Calu3 (cell line): Measurements from ENCODE around the gene DLX4. TPM values are rescaled to one million over a fixed set of nuclear protein-coding genes. Genes with fewer than 3 reads are reported as not detected.

Experiments used
- BruUV-seq: library from RNA; stranded (reverse); fragments of 400-500 nt; replicated peaks from 2 replicates; lab custom pipeline; 2021; lab: Mats Ljungman, UMichigan
- CTCF ChIA-PET: fragments of 300-600 bp; sonication (Branson Sonifier 250); formaldehyde crosslinking; loops from one replicate; lab custom pipeline; 2022; ENCODE audit warnings: antibody characterized with exemption; lab: Charles Lee
- DNase-seq: peaks from one replicate; pipeline ENCODE4 v3.0.0; 2022
- H3K27ac Mint-ChIP-seq: one replicate; pipeline ENCODE4 v1.8.0; 2022; ENCODE audit warnings: mixed read lengths; ENCODE audit not compliant: unreplicated experiment
- H3K27me3 Mint-ChIP-seq: one replicate; pipeline ENCODE4 v1.8.0; 2022; ENCODE audit warnings: mixed read lengths; ENCODE audit not compliant: unreplicated experiment
- H3K36me3 Mint-ChIP-seq: one replicate; pipeline ENCODE4 v1.8.0; 2022; ENCODE audit warnings: mild to moderate bottlenecking, moderate library complexity, mixed read lengths; ENCODE audit not compliant: insufficient read depth, unreplicated experiment
- H3K4me1 Mint-ChIP-seq: one replicate; pipeline ENCODE4 v1.8.0; 2022; ENCODE audit warnings: mild to moderate bottlenecking, low read depth, mixed read lengths; ENCODE audit not compliant: unreplicated experiment
- H3K4me3 Mint-ChIP-seq: one replicate; pipeline ENCODE4 v1.8.0; 2022; ENCODE audit warnings: mild to moderate bottlenecking, low read depth, moderate library complexity, mixed read lengths; ENCODE audit not compliant: unreplicated experiment
- H3K9me3 Mint-ChIP-seq: one replicate; pipeline ENCODE4 v1.8.0; 2022; ENCODE audit warnings: low read depth, mixed read lengths; ENCODE audit not compliant: unreplicated experiment
- CTCF ChIP-seq: fragments of 200-600 bp; IDR thresholded peaks from one replicate; pipeline ENCODE4 v1.8.0; 2022; ENCODE audit warnings: antibody characterized with exemption; ENCODE audit not compliant: unreplicated experiment
- intact Hi-C: fragments of 100-400 bp; cut with micrococcal nuclease; formaldehyde crosslinking; loops from one replicate; pipeline ENCODE4 v1.10.0; 2022; ENCODE audit not compliant: unreplicated experiment
- total RNA-seq: library from RNA; stranded (reverse); gene quantifications from 2 replicates; pipeline ENCODE4 v1.2.3, GENCODE V29; 2022

Gene DLX4
- total RNA-seq, 1 experiment from 2014 or later = 2.5 TPM

DNA sequence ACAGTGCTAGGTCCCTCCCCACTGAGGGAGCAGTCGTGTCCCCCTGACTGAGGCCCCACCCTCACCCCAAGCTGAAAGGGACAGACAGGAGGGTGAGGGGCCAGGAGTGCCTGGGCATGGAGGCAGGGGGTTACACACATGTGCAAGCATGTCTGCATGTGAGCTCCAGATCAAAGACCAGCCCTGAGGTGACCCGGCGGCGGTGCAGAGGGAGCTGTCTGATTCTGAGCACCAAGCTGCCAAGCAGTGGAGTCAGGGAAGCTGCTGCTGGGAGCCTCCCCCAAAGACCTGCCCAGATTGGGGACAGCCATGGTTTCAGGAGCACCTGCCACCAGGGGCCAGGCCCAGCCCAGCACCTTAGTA lies 20.5 kb downstream of the DLX4 start:
- no TSS peak for BruUV-seq
- Mint-ChIP-seq H3K9me3 (no peaks in the 10 kb centered on the region), H3K27me3 (peaks cover 99% of the 10 kb centered on the region), H3K4me3 (no peak overlapping the region), H3K27ac (no peak overlapping the region), H3K4me1 (peaks cover 28% of the 10 kb centered on the region), H3K36me3 (peaks cover 2% of the 10 kb centered on the region)
- DNase-seq = no peak
- TF ChIP-seq CTCF = no peak
- intact Hi-C loops = no loop called here
- CTCF ChIA-PET = interaction anchor here (0.7 kb wide), 2 partner anchors 31 to 146 kb away, joined by 3 to 4 read pairs; no protein-coding TSS in a partner anchor

GRCh38 chr17:49990331-49990730 lies 21.3 kb downstream of the DLX4 start:
- Mint-ChIP-seq H3K4me1 (peaks cover 36% of the 10 kb centered on the region), H3K9me3 (no peaks in the 10 kb centered on the region), H3K4me3 (no peak overlapping the region), H3K36me3 (peaks cover 4% of the 10 kb centered on the region), H3K27ac (no peak overlapping the region), H3K27me3 (peaks cover 99% of the 10 kb centered on the region)
- intact Hi-C loops = no loop called here
- DNase-seq = no peak
- BruUV-seq = no TSS peak
- CTCF ChIA-PET = interaction anchor here (0.7 kb wide), 1 partner anchor 10 kb away, joined by 3 read pairs; no protein-coding TSS in a partner anchor
- no peak for TF ChIP-seq CTCF

GRCh38 chr17:49990921-49991320 lies 21.9 kb downstream of the DLX4 start:
- no peak for TF ChIP-seq CTCF

DNA sequence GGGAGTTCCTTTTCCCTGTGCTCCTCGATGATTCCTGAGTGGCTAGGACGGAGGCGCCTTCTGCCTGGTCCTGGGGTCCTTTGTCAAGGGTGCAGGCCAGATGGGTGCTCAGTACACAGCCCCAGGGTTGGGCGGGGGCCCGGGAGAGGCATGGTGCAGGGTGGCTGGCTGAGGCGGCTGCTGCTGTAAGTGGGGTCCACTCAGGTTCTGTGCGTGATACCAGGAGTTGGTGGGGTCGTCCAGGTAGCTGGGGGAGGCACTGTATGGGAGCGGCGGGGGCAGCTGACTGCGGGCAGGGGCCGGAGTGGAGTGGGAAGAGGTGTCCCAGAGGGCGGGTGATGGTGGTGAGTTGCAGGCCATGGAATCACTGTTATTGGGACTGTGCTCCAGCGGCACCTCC lies 22.4 kb downstream of the DLX4 start:
- Mint-ChIP-seq H3K36me3 (peaks cover 9% of the 10 kb centered on the region), H3K27me3 (peaks cover 99% of the 10 kb centered on the region), H3K9me3 (no peaks in the 10 kb centered on the region), H3K4me3 (no peak overlapping the region), H3K4me1 (peaks cover 46% of the 10 kb centered on the region), H3K27ac (no peak overlapping the region)
- CTCF ChIA-PET = no interaction called here
- TF ChIP-seq CTCF = no peak
- DNase-seq = no peak
- BruUV-seq = no TSS peak
- intact Hi-C loops = no loop called here

More at GRCh38 chr17:49990921-49991320, 21.9 kb downstream of the DLX4 start:
- no peak for DNase-seq
- intact Hi-C loops = no loop called here
- no peak overlapping the region for H3K4me3 Mint-ChIP-seq
- H3K4me1 Mint-ChIP-seq = peaks cover 41% of the 10 kb centered on the region
- H3K27me3 Mint-ChIP-seq = peaks cover 99% of the 10 kb centered on the region
- CTCF ChIA-PET = no interaction called here
- H3K27ac Mint-ChIP-seq = no peak overlapping the region
- H3K9me3 Mint-ChIP-seq = no peaks in the 10 kb centered on the region
- BruUV-seq = no TSS peak
- H3K36me3 Mint-ChIP-seq = peaks cover 7% of the 10 kb centered on the region
